Activated CD4-positive, alpha-beta T cell treated with anti-CD3 and anti-CD28 coated beads, Interleukin-2, amount 50 U/mL, for 48 hours (primary cell): ENCODE data around the gene QSOX1.
"Not testable (repeated sequence)": the region's sequence is repeated elsewhere in the genome, so short reads cannot be mapped to it uniquely, and the experiment has no call there.

Experiments
- DNase-seq, 2 experiments: peaks; one replicate each; pipeline ENCODE4 v3.0.0-alpha.2; 2020

Gene QSOX1

GRCh38 chr1:180154325-180155181 is at the start of gene QSOX1:
QSOX1 (plus strand) TSS chr1:180154869; CDS start chr1:180154908, 39 bp downstream.
- peak; percentile 85 to 87 for DNase-seq

- DNase-seq = no peak
Observed at GRCh38 chr1:180112091-180112490, 42.6 kb upstream of the QSOX1 start.

- no peak for DNase-seq
Observed at GRCh38 chr1:180112984-180113647, 41.6 kb upstream of the QSOX1 start.

GRCh38 chr1:180114396-180114945 is 40.2 kb upstream of the QSOX1 start:
- DNase-seq = no peak

GRCh38 chr1:180116964-180117763 is 37.5 kb upstream of the QSOX1 start:
- no peak for DNase-seq

- no peak for DNase-seq
Observed at GRCh38 chr1:180117764-180118116, 36.9 kb upstream of the QSOX1 start.

- DNase-seq = no peak
Observed at GRCh38 chr1:180119837-180120236, 34.8 kb upstream of the QSOX1 start.

GRCh38 chr1:180123463-180123936 is 31.2 kb upstream of the QSOX1 start:
- DNase-seq = no peak

- DNase-seq = no peak
Observed at GRCh38 chr1:180130651-180131050, 24.0 kb upstream of the QSOX1 start.

- peak; percentile 12 to 17 for DNase-seq
Observed at GRCh38 chr1:180131510-180131909, 23.2 kb upstream of the QSOX1 start.

GRCh38 chr1:180133193-180133592 is 21.5 kb upstream of the QSOX1 start:
- no peak for DNase-seq

GRCh38 chr1:180133688-180134087 is 21.0 kb upstream of the QSOX1 start:
- not testable (repeated sequence) for DNase-seq

GRCh38 chr1:180135535-180135934 is 19.1 kb upstream of the QSOX1 start:
- DNase-seq = no peak

- DNase-seq = no peak
Observed at GRCh38 chr1:180136331-180136967, 18.2 kb upstream of the QSOX1 start.

GRCh38 chr1:180136968-180137356 is 17.7 kb upstream of the QSOX1 start:
- no peak for DNase-seq

GRCh38 chr1:180137776-180138175 is 16.9 kb upstream of the QSOX1 start:
- no peak for DNase-seq

GRCh38 chr1:180141381-180141934 is 13.2 kb upstream of the QSOX1 start:
- DNase-seq = no peak

GRCh38 chr1:180143359-180143758 is 11.3 kb upstream of the QSOX1 start:
- DNase-seq = no peak

- DNase-seq = no peak
Observed at GRCh38 chr1:180144659-180145357, 9.9 kb upstream of the QSOX1 start.

GRCh38 chr1:180145446-180145845 is 9.2 kb upstream of the QSOX1 start:
- no peak for DNase-seq

- DNase-seq = no peak
Observed at GRCh38 chr1:180150982-180151381, 3.7 kb upstream of the QSOX1 start.

- no peak for DNase-seq
Observed at GRCh38 chr1:180151508-180151907, 3.2 kb upstream of the QSOX1 start.
